ENCODE measurements around the gene GPR161. TPM values are rescaled to one million over a fixed set of nuclear protein-coding genes. Genes with fewer than 3 reads are reported as not detected.

GPR161 gene
- total and polyA plus RNA-seq, 9 of the 15 experiments (the other 6 are each of a cell fraction or from before 2014, with no cell fraction given) = 0.15 to 2.4 (median 0.76) TPM

GRCh38 chr1:168161459-168161858 lies 24.7 kb upstream of the GPR161 start (continued):
- TF ChIP-seq NCOA6 (IDR thresholded peaks at IDR 0.05) (no peak), SETDB1 (IDR thresholded peaks at IDR 0.05; ENCODE audit: low read length) (no peak), CAMTA2 (CRISPR knock-in tag; conservative IDR thresholded peaks at IDR 0.05) (no peak), KLF6 (CRISPR knock-in tag; IDR thresholded peaks at IDR 0.05; ENCODE audit: borderline replicate concordance) (no peak), CTCF (IDR thresholded peaks at IDR 0.05 in 2 of 3, conservative IDR thresholded peaks at IDR 0.05 in 1 of 3; ENCODE audit: insufficient read depth in 2 of 3, low read depth in 1 of 3, low read length in 3 of 3) (peak; percentile 39 to 68 (median 53); a peak in 5 of 6 replicates), NCOA1 (IDR thresholded peaks at IDR 0.05; ENCODE audit: low read depth) (peak; percentile 47; the same call in 1 of the 2 replicates), ESRRB (CRISPR knock-in tag; IDR thresholded peaks at IDR 0.05; ENCODE audit: borderline replicate concordance) (no peak), MAFK (IDR thresholded peaks at IDR 0.05; ENCODE audit: low read length) (no peak), TCF7L2 (IDR thresholded peaks at IDR 0.05; ENCODE audit: low read depth, low read length) (no peak), ARNT (IDR thresholded peaks at IDR 0.05) (no peak), MTA2 (IDR thresholded peaks at IDR 0.05; ENCODE audit: low read depth) (peak; percentile 71), RERE (CRISPR knock-in tag; IDR thresholded peaks at IDR 0.05; ENCODE audit: borderline replicate concordance) (no peak), U2AF2 (optimal IDR thresholded peaks at IDR 0.05; ENCODE audit: low read depth, low read length) (no peak), KDM5B (IDR thresholded peaks at IDR 0.05; ENCODE audit: insufficient replicate concordance, low read depth, low read length) (no peak), ZMIZ1 (IDR thresholded peaks at IDR 0.05; ENCODE audit: low read depth in 2 of 2, low read length in 2 of 2) (peak in 1 of 2 experiments; percentile 71; a peak in 1 of 4 replicates), RBBP5 (IDR thresholded peaks at IDR 0.05; ENCODE audit: borderline replicate concordance, insufficient read depth, low read length, poor library complexity, severe bottlenecking) (no peak), KLF16 (IDR thresholded peaks at IDR 0.05) (peak; percentile 22; the same call in 1 of the 2 replicates), PTBP1 (IDR thresholded peaks at IDR 0.05; ENCODE audit: low read depth, low read length) (no peak), NEUROD1 (IDR thresholded peaks at IDR 0.05; ENCODE audit: borderline replicate concordance, low read depth, low read length, partially characterized antibody) (no peak)

Measured in K562 (cell line).